ENCODE results near the gene CLUH.

The CLUH gene

GRCh38 chr17:2749784-2750181, 38.2 kb upstream of the CLUH start:
- TF ChIP-seq CTCF (IDR thresholded peaks at IDR 0.05; ENCODE audit: low read length, missing control alignments) = no peak
- no peak overlapping the region for H3K4me3 ChIP-seq (replicated peaks; ENCODE audit: low read depth, low read length)
- peak; percentile 78 for DNase-seq (ENCODE audit: low read depth)

GRCh38 chr17:2749058-2749783, 37.7 kb upstream of the CLUH start, which contains the start of gene CCDC92B:
Gene CCDC92B (minus strand): TSS chr17:2749652. CDS start chr17:2735145, 14,507 bp downstream.
- DNase-seq (ENCODE audit: low read depth) = no peak
- no peak within 1 kb of the TSS for H3K4me3 ChIP-seq (replicated peaks; ENCODE audit: low read depth, low read length)
- TF ChIP-seq CTCF (IDR thresholded peaks at IDR 0.05; ENCODE audit: low read length, missing control alignments) = no peak

GRCh38 chr17:2745317-2746037, 33.9 kb upstream of the CLUH start:
- no peak overlapping the region for H3K4me3 ChIP-seq (replicated peaks; ENCODE audit: low read depth, low read length)
- no peak for TF ChIP-seq CTCF (IDR thresholded peaks at IDR 0.05; ENCODE audit: low read length, missing control alignments)
- DNase-seq (ENCODE audit: low read depth) = no peak

- no peak overlapping the region for H3K4me3 ChIP-seq (replicated peaks; ENCODE audit: low read depth, low read length)
- TF ChIP-seq CTCF (IDR thresholded peaks at IDR 0.05; ENCODE audit: low read length, missing control alignments) = no peak
- DNase-seq (ENCODE audit: low read depth) = no peak
Measured at GRCh38 chr17:2737693-2738092, 26.1 kb upstream of the CLUH start.

GRCh38 chr17:2736956-2737355, 25.4 kb upstream of the CLUH start:
- H3K4me3 ChIP-seq (replicated peaks; ENCODE audit: low read depth, low read length) = no peak overlapping the region
- no peak for DNase-seq (ENCODE audit: low read depth)
- no peak for TF ChIP-seq CTCF (IDR thresholded peaks at IDR 0.05; ENCODE audit: low read length, missing control alignments)

GRCh38 chr17:2735896-2736295, 24.3 kb upstream of the CLUH start:
- TF ChIP-seq CTCF (IDR thresholded peaks at IDR 0.05; ENCODE audit: low read length, missing control alignments) = no peak
- no peak for DNase-seq (ENCODE audit: low read depth)

More at GRCh38 chr17:2735896-2736295, 24.3 kb upstream of the CLUH start:
- H3K4me3 ChIP-seq (replicated peaks; ENCODE audit: low read depth, low read length) = no peak overlapping the region

All from fibroblast of pulmonary artery (primary cell).